ENCODE results near the gene DENND6B.

DNA sequence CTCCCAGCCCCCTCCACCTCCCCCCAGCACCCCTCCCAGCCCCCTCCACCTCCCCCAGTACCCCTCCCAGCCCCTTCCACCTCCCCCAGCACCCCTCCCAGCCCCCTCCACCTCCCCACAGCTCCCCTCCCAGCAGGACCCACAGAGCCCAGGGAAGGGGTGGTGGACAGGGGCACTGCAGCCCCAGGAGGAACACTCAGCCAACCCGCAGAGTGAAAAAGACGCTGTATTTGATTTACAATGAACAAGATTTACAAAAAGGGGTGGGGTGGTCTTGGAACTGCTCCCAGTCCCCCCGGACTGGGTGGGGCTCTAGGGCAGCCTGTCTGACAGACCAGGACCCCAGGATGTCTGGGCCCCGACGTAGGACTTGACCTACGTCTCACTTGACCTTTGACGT is 52.0 kb downstream of the DENND6B start:
- no peak for TF ChIP-seq CTCF (IDR thresholded peaks at IDR 0.05 in 2 of 3, conservative IDR thresholded peaks at IDR 0.05 in 1 of 3; ENCODE audit: borderline replicate concordance in 1 of 3, insufficient read depth in 1 of 3, low read depth in 2 of 3, low read length in 2 of 3)
- no peak for TF ChIP-seq EZH2phosphoT487 (IDR thresholded peaks at IDR 0.05; ENCODE audit: borderline replicate concordance)
- no peak for TF ChIP-seq POLR2AphosphoS5 (IDR thresholded peaks at IDR 0.05; ENCODE audit: low read depth, low read length)
- TF ChIP-seq POLR2A (IDR thresholded peaks at IDR 0.05; ENCODE audit: borderline replicate concordance, extremely low read depth, insufficient read depth, insufficient read length): no peak
- TF ChIP-seq EZH2 (IDR thresholded peaks at IDR 0.05): no peak
- no peak for TF ChIP-seq ATF3 (IDR thresholded peaks at IDR 0.05)
